ENCODE data around the gene LARP4.

- no peak for TF ChIP-seq POLR2A (IDR thresholded peaks at IDR 0.05)
- TF ChIP-seq, protein P1, sequence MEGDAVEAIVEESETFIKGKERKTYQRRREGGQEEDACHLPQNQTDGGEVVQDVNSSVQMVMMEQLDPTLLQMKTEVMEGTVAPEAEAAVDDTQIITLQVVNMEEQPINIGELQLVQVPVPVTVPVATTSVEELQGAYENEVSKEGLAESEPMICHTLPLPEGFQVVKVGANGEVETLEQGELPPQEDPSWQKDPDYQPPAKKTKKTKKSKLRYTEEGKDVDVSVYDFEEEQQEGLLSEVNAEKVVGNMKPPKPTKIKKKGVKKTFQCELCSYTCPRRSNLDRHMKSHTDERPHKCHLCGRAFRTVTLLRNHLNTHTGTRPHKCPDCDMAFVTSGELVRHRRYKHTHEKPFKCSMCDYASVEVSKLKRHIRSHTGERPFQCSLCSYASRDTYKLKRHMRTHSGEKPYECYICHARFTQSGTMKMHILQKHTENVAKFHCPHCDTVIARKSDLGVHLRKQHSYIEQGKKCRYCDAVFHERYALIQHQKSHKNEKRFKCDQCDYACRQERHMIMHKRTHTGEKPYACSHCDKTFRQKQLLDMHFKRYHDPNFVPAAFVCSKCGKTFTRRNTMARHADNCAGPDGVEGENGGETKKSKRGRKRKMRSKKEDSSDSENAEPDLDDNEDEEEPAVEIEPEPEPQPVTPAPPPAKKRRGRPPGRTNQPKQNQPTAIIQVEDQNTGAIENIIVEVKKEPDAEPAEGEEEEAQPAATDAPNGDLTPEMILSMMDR (IDR thresholded peaks at IDR 0.05): no peak
Observed at GRCh38 chr12:50528800-50529199, 128.1 kb downstream of the LARP4 start.

Data from Peyer's patch (tissue), 4 donors.